Neural cell (in vitro differentiated cells): ENCODE data around the gene RAPGEF2. TPM values are rescaled to one million over a fixed set of nuclear protein-coding genes. Genes with fewer than 3 reads are reported as not detected.

Experiments used
- H2AFZ ChIP-seq: fragments of 200-600, 300-800 bp; sonication (generic), shearing (Covaris generic); 2 replicates; pipeline ENCODE4 v1.6.0; 2014; ENCODE audit warnings: low read depth, mild to moderate bottlenecking, antibody characterized with exemption, low read length, moderate library complexity
- H3F3A ChIP-seq: fragments of 200-600 bp; shearing (Covaris generic); 2 replicates; pipeline ENCODE4 v1.6.1; 2016; ENCODE audit warnings: mild to moderate bottlenecking, moderate library complexity, mixed read lengths, antibody characterized with exemption, low read length; ENCODE audit not compliant: insufficient read depth, poor library complexity, severe bottlenecking
- H3K27ac ChIP-seq: fragments of 200-600, 300-800 bp; sonication (generic), shearing (Covaris generic); 2 replicates; pipeline ENCODE4 v1.5.1; 2014; ENCODE audit warnings: mild to moderate bottlenecking, low read length, moderate library complexity
- H3K27me3 ChIP-seq: fragments of 300-800, 200-600 bp; sonication (generic), shearing (Covaris generic); 2 replicates; pipeline ENCODE4 v1.6.0; 2014; ENCODE audit warnings: mild to moderate bottlenecking, low read depth, low read length, moderate library complexity; ENCODE audit not compliant: insufficient read depth
- H3K36me3 ChIP-seq: fragments of 300-800, 200-600 bp; sonication (generic), shearing (Covaris generic); 2 replicates; pipeline ENCODE4 v1.5.1; 2014; ENCODE audit warnings: mild to moderate bottlenecking, antibody characterized with exemption, low read length, moderate library complexity; ENCODE audit not compliant: insufficient read depth
- H3K4me2 ChIP-seq: fragments of 300-800, 200-600 bp; sonication (generic), shearing (Covaris generic); 2 replicates; pipeline ENCODE4 v1.6.0; 2014; ENCODE audit warnings: mild to moderate bottlenecking, low read length
- H3K4me3 ChIP-seq: fragments of 300-800, 200-600 bp; sonication (generic), shearing (Covaris generic); 2 replicates; pipeline ENCODE4 v1.5.1; 2014; ENCODE audit warnings: mild to moderate bottlenecking, low read length, moderate library complexity
- H3K79me2 ChIP-seq: fragments of 200-600 bp; shearing (Covaris generic); replicated peaks from 2 replicates; pipeline ENCODE4 v1.6.0; 2014; ENCODE audit warnings: mild to moderate bottlenecking, low read length, moderate library complexity; ENCODE audit not compliant: insufficient read depth
- H3K9ac ChIP-seq: fragments of 300-800, 200-600 bp; sonication (generic), shearing (Covaris generic); 2 replicates; pipeline ENCODE4 v1.6.1; 2016; ENCODE audit warnings: mild to moderate bottlenecking, low read length, mixed read lengths
- H3K9me2 ChIP-seq: fragments of 200-600 bp; shearing (Covaris generic); 2 replicates; pipeline ENCODE4 v1.6.1; 2016; ENCODE audit warnings: mild to moderate bottlenecking, low read length, mixed read lengths; ENCODE audit not compliant: insufficient read depth
- H3K9me3 ChIP-seq: fragments of 200-600, 300-800 bp; sonication (generic), shearing (Covaris generic); 2 replicates; pipeline ENCODE4 v1.6.1; 2016; ENCODE audit warnings: mild to moderate bottlenecking, mixed run types, low read length, moderate library complexity, mixed read lengths
- H4K20me1 ChIP-seq: fragments of 200-600 bp; shearing (Covaris generic); 2 replicates; pipeline ENCODE4 v1.6.1; 2016; ENCODE audit warnings: mild to moderate bottlenecking, mixed run types; ENCODE audit not compliant: insufficient read depth
- EP300 ChIP-seq: fragments of 450-650 bp; conservative IDR thresholded peaks from 2 replicates; pipeline ENCODE4 v1.6.1; 2014; ENCODE audit warnings: antibody characterized with exemption, mild to moderate bottlenecking, moderate library complexity; ENCODE audit not compliant: poor library complexity, severe bottlenecking
- EZH2 ChIP-seq: fragments of 200-600, 300-800 bp; shearing (Covaris generic), sonication (generic); IDR thresholded peaks from 2 replicates; pipeline ENCODE4 v1.6.1; 2014; ENCODE audit warnings: antibody characterized with exemption, low read length, borderline replicate concordance, mild to moderate bottlenecking; ENCODE audit not compliant: insufficient read depth, poor library complexity, severe bottlenecking
- MXI1 ChIP-seq: fragments of 450-650 bp; conservative IDR thresholded peaks from 2 replicates; pipeline ENCODE4 v1.6.1; 2014; ENCODE audit warnings: antibody characterized with exemption, mild to moderate bottlenecking; ENCODE audit not compliant: poor library complexity, severe bottlenecking
- POLR2AphosphoS5 ChIP-seq: IDR thresholded peaks from 2 replicates; pipeline ENCODE4 v1.6.1; 2012
- RAD21 ChIP-seq: fragments of 450-650 bp; conservative IDR thresholded peaks from 2 replicates; pipeline ENCODE4 v1.6.1; 2014; ENCODE audit warnings: antibody characterized with exemption, mild to moderate bottlenecking, moderate library complexity
- SMC3 ChIP-seq: fragments of 450-650 bp; conservative IDR thresholded peaks from 2 replicates; pipeline ENCODE4 v1.6.1; 2014; ENCODE audit warnings: antibody characterized with exemption, mild to moderate bottlenecking, moderate library complexity; ENCODE audit not compliant: poor library complexity
- TAF1 ChIP-seq: IDR thresholded peaks from 2 replicates; pipeline ENCODE4 v1.6.1; 2012; ENCODE audit warnings: low read depth
- polyA plus RNA-seq: library from polyadenylated mRNA; depleted of rRNA; stranded (reverse); fragments of >200 nt; gene quantifications from 2 replicates; pipeline ENCODE4 v1.2.3, GENCODE V29; 2014
- TF ChIP-seq, protein P1 (sequence below): fragments of 450-650 bp; IDR thresholded peaks from 2 replicates; pipeline ENCODE4 v1.5.1; 2014; ENCODE audit warnings: antibody characterized with exemption, mild to moderate bottlenecking, moderate library complexity; ENCODE audit not compliant: poor library complexity, severe bottlenecking
- TF ChIP-seq, protein P2 (sequence below): IDR thresholded peaks from 2 replicates; pipeline ENCODE4 v1.6.1; 2012; ENCODE audit warnings: borderline replicate concordance

RAPGEF2 gene
- polyA plus RNA-seq, 1 donor from 2014 or later = 134 TPM

DNA sequence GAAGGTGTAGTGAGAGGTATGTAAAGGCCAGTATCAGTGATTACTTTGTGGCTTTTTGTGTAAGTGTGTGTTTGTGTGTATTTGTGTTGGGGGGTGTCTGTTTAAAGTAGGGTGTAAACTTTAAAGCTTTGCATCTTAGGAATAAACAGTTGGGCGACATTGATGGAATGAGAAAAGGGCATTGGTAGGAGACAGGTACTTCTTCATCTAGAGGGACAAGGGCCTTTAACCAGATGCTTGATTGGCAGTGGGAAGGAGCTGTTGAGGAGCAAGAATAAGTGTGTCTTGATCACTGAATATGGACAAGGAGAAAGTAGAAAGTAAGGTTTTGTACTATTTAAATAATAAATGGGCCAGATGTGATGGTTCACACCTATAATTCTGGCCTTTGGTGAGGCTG lies 48.8 kb downstream of the RAPGEF2 start:
- Histone ChIP-seq H3K79me2 (peaks cover 96% of the 10 kb centered on the region), H3K4me3 (no peak overlapping the region), H3K36me3 (no peaks in the 10 kb centered on the region), H3K9me2 (no peaks in the 10 kb centered on the region), H3K27ac (no peak overlapping the region), H3K9me3 (no peaks in the 10 kb centered on the region), H3K27me3 (no peaks in the 10 kb centered on the region), H3K9ac (no peak overlapping the region), H4K20me1 (peaks cover 61% of the 10 kb centered on the region), H3F3A (peaks cover 4% of the 10 kb centered on the region), H3K4me2 (no peak overlapping the region), H2AFZ (no peak overlapping the region)
- TF ChIP-seq EZH2 (no peak), EP300 (no peak), RAD21 (no peak), POLR2AphosphoS5 (no peak), TAF1 (no peak), MXI1 (no peak), SMC3 (no peak)
- TF ChIP-seq, protein P1, sequence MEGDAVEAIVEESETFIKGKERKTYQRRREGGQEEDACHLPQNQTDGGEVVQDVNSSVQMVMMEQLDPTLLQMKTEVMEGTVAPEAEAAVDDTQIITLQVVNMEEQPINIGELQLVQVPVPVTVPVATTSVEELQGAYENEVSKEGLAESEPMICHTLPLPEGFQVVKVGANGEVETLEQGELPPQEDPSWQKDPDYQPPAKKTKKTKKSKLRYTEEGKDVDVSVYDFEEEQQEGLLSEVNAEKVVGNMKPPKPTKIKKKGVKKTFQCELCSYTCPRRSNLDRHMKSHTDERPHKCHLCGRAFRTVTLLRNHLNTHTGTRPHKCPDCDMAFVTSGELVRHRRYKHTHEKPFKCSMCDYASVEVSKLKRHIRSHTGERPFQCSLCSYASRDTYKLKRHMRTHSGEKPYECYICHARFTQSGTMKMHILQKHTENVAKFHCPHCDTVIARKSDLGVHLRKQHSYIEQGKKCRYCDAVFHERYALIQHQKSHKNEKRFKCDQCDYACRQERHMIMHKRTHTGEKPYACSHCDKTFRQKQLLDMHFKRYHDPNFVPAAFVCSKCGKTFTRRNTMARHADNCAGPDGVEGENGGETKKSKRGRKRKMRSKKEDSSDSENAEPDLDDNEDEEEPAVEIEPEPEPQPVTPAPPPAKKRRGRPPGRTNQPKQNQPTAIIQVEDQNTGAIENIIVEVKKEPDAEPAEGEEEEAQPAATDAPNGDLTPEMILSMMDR = no peak
- TF ChIP-seq, protein P2, sequence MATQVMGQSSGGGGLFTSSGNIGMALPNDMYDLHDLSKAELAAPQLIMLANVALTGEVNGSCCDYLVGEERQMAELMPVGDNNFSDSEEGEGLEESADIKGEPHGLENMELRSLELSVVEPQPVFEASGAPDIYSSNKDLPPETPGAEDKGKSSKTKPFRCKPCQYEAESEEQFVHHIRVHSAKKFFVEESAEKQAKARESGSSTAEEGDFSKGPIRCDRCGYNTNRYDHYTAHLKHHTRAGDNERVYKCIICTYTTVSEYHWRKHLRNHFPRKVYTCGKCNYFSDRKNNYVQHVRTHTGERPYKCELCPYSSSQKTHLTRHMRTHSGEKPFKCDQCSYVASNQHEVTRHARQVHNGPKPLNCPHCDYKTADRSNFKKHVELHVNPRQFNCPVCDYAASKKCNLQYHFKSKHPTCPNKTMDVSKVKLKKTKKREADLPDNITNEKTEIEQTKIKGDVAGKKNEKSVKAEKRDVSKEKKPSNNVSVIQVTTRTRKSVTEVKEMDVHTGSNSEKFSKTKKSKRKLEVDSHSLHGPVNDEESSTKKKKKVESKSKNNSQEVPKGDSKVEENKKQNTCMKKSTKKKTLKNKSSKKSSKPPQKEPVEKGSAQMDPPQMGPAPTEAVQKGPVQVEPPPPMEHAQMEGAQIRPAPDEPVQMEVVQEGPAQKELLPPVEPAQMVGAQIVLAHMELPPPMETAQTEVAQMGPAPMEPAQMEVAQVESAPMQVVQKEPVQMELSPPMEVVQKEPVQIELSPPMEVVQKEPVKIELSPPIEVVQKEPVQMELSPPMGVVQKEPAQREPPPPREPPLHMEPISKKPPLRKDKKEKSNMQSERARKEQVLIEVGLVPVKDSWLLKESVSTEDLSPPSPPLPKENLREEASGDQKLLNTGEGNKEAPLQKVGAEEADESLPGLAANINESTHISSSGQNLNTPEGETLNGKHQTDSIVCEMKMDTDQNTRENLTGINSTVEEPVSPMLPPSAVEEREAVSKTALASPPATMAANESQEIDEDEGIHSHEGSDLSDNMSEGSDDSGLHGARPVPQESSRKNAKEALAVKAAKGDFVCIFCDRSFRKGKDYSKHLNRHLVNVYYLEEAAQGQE = no peak

DNA sequence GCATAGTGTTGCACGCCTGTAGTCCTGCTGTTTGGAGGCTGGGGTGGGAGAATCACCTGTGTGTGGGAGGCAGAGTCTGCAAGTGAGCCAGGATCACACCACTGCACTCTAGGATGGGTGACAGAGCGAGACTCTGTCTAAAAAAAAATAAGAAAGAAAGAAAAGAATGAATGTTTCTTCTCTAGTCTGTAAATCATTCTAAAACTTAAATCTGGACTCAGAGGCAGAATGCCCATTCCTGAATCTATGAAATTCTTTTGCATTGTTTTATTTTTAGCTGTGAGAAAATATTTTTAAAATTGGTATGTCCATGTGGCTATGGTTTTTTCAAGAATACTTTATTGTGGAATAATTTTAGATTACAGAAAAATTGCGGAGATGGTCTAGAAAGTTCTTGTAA lies 49.3 kb downstream of the RAPGEF2 start:
- Histone ChIP-seq H3K4me2 (no peak overlapping the region), H2AFZ (no peak overlapping the region), H4K20me1 (peaks cover 61% of the 10 kb centered on the region)

More for the DNA sequence above, 49.3 kb downstream of the RAPGEF2 start:
- peaks cover 4% of the 10 kb centered on the region for H3F3A ChIP-seq
- no peaks in the 10 kb centered on the region for H3K9me2 ChIP-seq
- H3K27me3 ChIP-seq = no peaks in the 10 kb centered on the region
- no peak overlapping the region for H3K27ac ChIP-seq
- H3K79me2 ChIP-seq = peaks cover 96% of the 10 kb centered on the region
- no peak overlapping the region for H3K9ac ChIP-seq
- H3K36me3 ChIP-seq = no peaks in the 10 kb centered on the region
- TF ChIP-seq MXI1 (no peak), RAD21 (no peak), SMC3 (no peak), EZH2 (no peak)
- TF ChIP-seq, protein P1 = no peak
- no peaks in the 10 kb centered on the region for H3K9me3 ChIP-seq
- no peak overlapping the region for H3K4me3 ChIP-seq
